SU-DHL-6 (cell line): ENCODE data around the gene ARHGEF17.

Source experiments
- H2AFZ ChIP-seq: fragments of 200-600 bp; sonication (generic); 2 replicates; pipeline ENCODE4 v1.6.1; 2014; ENCODE audit warnings: low read depth, mild to moderate bottlenecking, moderate library complexity, mixed read lengths, antibody characterized with exemption, low read length; ENCODE audit not compliant: severe bottlenecking
- H3F3A ChIP-seq: fragments of 200-600 bp; shearing (Covaris generic); 2 replicates; pipeline ENCODE4 v1.6.0; 2016; ENCODE audit warnings: antibody characterized with exemption, mild to moderate bottlenecking; ENCODE audit not compliant: insufficient read depth
- H3K27ac ChIP-seq: fragments of 200-600 bp; sonication (generic); 2 replicates; pipeline ENCODE4 v1.5.1; 2016; ENCODE audit warnings: low read depth, mild to moderate bottlenecking, low read length, moderate library complexity, mixed read lengths
- H3K27me3 ChIP-seq: fragments of 200-600 bp; sonication (generic), shearing (Covaris generic); 2 replicates; pipeline ENCODE4 v1.6.0; 2014; ENCODE audit warnings: mild to moderate bottlenecking, low read length
- H3K36me3 ChIP-seq: fragments of 200-600 bp; sonication (generic); 2 replicates; pipeline ENCODE4 v1.6.1; 2014; ENCODE audit warnings: mild to moderate bottlenecking, low read length, mixed read lengths
- H3K4me2 ChIP-seq: fragments of 300-600, 200-600 bp; shearing (Covaris generic), sonication (generic); 2 replicates; pipeline ENCODE4 v1.6.0; 2014; ENCODE audit warnings: low read length, low read depth, mild to moderate bottlenecking; ENCODE audit not compliant: poor library complexity, severe bottlenecking
- H3K4me3 ChIP-seq: fragments of 200-600 bp; sonication (generic); 2 replicates; pipeline ENCODE4 v1.5.1; 2014; ENCODE audit warnings: antibody characterized with exemption, low read length, mild to moderate bottlenecking, mixed read lengths; ENCODE audit not compliant: insufficient read depth, poor library complexity, severe bottlenecking
- H3K79me2 ChIP-seq: fragments of 200-600 bp; sonication (generic); 2 replicates; pipeline ENCODE4 v1.6.1; 2014; ENCODE audit warnings: mild to moderate bottlenecking, low read length, moderate library complexity; ENCODE audit not compliant: insufficient read depth
- H3K9ac ChIP-seq: fragments of 200-600 bp; sonication (generic); 2 replicates; pipeline ENCODE4 v1.7.0; 2014; ENCODE audit warnings: mild to moderate bottlenecking, low read length
- H3K9me2 ChIP-seq: fragments of 200-600 bp; sonication (generic); replicated peaks from 2 replicates; pipeline ENCODE4 v1.6.1; 2014; ENCODE audit warnings: low read length; ENCODE audit not compliant: insufficient read depth
- H3K9me3 ChIP-seq: fragments of 200-600 bp; sonication (generic); 2 replicates; pipeline ENCODE4 v1.6.1; 2014; ENCODE audit warnings: low read length, mixed read lengths; ENCODE audit not compliant: insufficient read depth
- H4K20me1 ChIP-seq: fragments of 200-600 bp; sonication (generic); 2 replicates; pipeline ENCODE4 v1.6.1; 2014; ENCODE audit warnings: low read depth, mild to moderate bottlenecking, antibody characterized with exemption, low read length, moderate library complexity, mixed read lengths
- EZH2phosphoT487 ChIP-seq: fragments of 200-600 bp; sonication (generic), shearing (Covaris generic); conservative IDR thresholded peaks from 2 replicates; pipeline ENCODE4 v1.6.1; 2018; ENCODE audit warnings: mild to moderate bottlenecking, antibody characterized with exemption, low read length, moderate library complexity, mixed read lengths
- TF ChIP-seq, protein P1 (sequence below): fragments of 200-600 bp; sonication (generic); IDR thresholded peaks from one replicate; pipeline ENCODE4 v1.5.1; 2017; ENCODE audit warnings: antibody characterized with exemption, mild to moderate bottlenecking, low read length, moderate library complexity; ENCODE audit not compliant: insufficient read depth, poor library complexity, severe bottlenecking

The ARHGEF17 gene

DNA sequence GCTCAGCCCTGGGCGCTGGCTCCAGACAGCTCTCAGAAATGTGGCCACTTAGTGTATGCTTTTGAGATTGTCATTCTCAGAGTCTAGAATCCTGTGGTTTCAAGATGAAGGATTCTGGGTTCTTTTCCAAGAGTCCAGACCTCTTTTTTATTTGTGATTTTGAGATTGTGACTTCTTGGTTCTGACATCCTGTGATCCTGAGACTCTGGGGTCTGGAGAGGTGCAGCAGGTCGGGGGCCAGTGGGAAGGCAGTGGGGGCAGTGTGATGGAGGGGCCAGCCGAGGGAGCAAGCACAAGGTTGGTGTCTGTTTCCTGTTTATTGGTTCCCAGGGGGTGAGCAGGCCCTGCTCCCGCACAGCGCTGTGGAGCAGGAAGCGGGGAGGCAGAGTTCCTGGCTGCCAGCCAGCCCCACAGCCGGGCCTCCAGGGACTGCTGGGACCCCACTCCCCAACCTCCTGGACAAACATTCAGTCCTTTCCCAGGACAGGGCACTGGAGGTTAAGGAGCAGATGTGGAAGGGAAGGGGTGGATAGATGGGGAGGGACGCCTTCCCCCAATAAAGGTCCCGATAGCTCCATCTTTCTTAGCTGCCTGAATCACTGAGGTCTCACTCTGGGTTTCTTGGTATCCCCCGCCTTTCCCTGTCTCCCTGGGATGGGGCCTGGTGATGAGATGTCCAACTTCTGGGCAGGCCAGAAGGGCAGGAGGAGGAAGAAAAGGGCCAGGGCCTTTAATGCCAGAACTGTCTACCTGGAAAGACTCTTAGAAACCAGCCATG, 13.7 kb downstream of the ARHGEF17 start:
- Histone ChIP-seq H2AFZ (no peak overlapping the region), H3K4me3 (no peak overlapping the region), H3F3A (no peaks in the 10 kb centered on the region), H4K20me1 (no peaks in the 10 kb centered on the region), H3K27me3 (no peaks in the 10 kb centered on the region), H3K9me3 (no peaks in the 10 kb centered on the region), H3K79me2 (no peaks in the 10 kb centered on the region), H3K27ac (no peak overlapping the region), H3K9ac (no peak overlapping the region), H3K4me2 (no peak overlapping the region), H3K9me2 (no peaks in the 10 kb centered on the region), H3K36me3 (no peaks in the 10 kb centered on the region)
- TF ChIP-seq EZH2phosphoT487: no peak
- TF ChIP-seq, protein P1, sequence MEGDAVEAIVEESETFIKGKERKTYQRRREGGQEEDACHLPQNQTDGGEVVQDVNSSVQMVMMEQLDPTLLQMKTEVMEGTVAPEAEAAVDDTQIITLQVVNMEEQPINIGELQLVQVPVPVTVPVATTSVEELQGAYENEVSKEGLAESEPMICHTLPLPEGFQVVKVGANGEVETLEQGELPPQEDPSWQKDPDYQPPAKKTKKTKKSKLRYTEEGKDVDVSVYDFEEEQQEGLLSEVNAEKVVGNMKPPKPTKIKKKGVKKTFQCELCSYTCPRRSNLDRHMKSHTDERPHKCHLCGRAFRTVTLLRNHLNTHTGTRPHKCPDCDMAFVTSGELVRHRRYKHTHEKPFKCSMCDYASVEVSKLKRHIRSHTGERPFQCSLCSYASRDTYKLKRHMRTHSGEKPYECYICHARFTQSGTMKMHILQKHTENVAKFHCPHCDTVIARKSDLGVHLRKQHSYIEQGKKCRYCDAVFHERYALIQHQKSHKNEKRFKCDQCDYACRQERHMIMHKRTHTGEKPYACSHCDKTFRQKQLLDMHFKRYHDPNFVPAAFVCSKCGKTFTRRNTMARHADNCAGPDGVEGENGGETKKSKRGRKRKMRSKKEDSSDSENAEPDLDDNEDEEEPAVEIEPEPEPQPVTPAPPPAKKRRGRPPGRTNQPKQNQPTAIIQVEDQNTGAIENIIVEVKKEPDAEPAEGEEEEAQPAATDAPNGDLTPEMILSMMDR: no peak

DNA sequence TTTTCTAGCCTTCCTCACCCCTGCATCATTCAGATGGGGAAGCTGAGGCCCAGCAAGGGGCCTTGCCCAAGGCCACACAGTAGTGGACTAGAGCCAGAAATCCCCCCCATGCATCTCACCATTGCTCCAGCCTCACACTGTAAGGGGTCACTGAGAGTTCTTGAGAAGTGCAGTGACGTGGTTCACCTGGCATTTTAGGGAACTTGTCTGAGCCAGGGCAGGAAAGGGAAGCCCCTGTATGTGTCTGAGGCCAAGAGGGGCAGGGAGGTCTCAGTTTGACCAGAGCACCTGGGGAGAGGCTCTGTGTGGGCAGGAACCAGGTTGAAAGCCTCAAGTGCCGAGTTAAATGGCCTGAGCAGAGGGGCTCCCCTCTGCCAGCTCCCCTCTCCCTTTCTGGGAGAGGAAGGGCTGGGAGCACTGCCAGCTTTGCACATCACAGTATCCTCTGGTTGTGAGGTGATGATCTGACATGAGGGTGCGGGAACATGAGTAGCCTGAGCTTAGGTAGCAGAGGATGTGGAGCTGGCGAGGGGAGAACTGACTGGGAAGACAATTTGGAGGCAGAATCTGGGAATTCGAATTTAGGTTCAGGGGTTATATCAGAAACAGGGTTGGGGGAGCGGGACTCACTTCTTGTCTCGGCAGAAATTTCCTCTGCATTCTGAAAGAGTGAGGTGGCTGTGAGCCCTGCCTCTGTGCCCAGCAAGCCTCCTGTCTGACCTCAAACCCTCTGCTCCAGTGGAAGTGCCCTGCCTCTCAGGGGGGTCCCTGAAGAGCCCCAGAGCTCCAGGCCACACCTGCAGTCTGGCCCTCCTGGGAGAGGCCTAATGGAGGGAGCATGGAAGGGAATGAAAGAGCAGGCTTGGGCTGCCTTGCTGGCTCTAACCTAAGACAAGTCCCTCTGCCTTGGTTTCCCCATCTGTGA, 14.6 kb downstream of the ARHGEF17 start:
- TF ChIP-seq, protein P1: no peak
- TF ChIP-seq EZH2phosphoT487: no peak
- H3K27ac ChIP-seq: no peak overlapping the region
- H3F3A ChIP-seq: no peaks in the 10 kb centered on the region
- no peak overlapping the region for H2AFZ ChIP-seq
- H4K20me1 ChIP-seq: no peaks in the 10 kb centered on the region
- H3K9me2 ChIP-seq: no peaks in the 10 kb centered on the region
- H3K9me3 ChIP-seq: no peaks in the 10 kb centered on the region
- no peaks in the 10 kb centered on the region for H3K79me2 ChIP-seq
- no peaks in the 10 kb centered on the region for H3K36me3 ChIP-seq
- no peaks in the 10 kb centered on the region for H3K27me3 ChIP-seq
- no peak overlapping the region for H3K9ac ChIP-seq
- H3K4me3 ChIP-seq: no peak overlapping the region
- no peak overlapping the region for H3K4me2 ChIP-seq

DNA sequence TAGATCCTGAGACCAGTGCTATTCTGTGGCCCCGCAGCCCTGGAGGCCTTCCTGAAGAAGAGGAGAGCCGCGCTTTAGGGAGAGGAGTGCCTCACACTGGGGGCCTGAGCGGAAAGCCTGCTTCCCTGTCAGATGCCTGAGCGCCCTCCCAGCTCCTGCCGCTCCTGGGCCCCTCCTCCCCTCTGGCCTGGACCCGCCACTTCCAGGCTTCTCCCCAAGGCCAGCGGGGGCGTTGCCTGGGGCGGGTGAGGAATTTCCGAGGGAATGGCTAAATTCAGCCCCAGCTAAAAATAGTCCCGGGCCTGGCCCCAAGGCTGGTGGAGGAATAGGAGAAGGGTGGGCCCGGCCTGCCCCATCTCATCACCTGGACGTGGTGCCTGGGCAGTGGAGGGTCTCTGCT, 15.4 kb downstream of the ARHGEF17 start:
- H3K79me2 ChIP-seq: no peaks in the 10 kb centered on the region
- H3F3A ChIP-seq: no peaks in the 10 kb centered on the region
- H3K4me2 ChIP-seq: no peak overlapping the region
- no peak overlapping the region for H3K4me3 ChIP-seq
- no peak overlapping the region for H2AFZ ChIP-seq
- no peak overlapping the region for H3K9ac ChIP-seq
- no peaks in the 10 kb centered on the region for H3K9me3 ChIP-seq
- no peak overlapping the region for H3K27ac ChIP-seq
- H3K36me3 ChIP-seq: no peaks in the 10 kb centered on the region
- H3K27me3 ChIP-seq: no peaks in the 10 kb centered on the region
- H3K9me2 ChIP-seq: no peaks in the 10 kb centered on the region
- TF ChIP-seq, protein P1: no peak
- no peak for TF ChIP-seq EZH2phosphoT487
- no peaks in the 10 kb centered on the region for H4K20me1 ChIP-seq
